ENCODE results near the gene ZNF738.

ZNF738 gene

DNA sequence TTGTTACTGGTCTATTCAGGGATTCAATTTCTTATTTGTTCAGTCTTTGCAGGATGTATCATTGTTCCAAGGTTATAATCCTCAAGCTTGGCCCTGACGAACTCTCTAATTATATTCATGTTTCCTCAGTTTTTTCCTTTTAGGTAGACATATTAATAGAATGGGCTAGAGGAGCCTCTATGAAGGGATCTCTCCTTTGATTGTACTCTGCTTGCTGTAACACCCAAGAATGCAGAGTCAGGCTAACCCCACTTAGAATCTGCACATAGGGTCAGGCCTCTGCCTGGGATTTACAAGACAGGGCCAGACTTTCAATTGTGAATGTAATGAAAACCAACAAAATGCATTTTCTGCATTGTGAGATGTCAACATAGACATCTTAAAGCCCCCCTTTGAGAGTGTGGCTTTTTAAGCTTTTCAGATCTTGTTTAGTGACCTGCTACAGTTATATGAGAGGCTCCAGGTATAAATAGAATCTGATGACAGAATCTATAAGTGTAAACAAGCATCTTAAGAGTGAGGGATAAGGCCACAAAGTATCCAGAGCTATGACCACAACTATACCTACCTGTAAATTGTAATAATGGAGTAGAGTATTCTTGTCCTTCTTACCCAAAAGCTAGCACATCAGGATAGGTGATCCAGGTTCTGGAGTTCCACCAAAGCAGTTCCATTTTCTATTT lies 43.6 kb downstream of the ZNF738 start:
- Histone ChIP-seq H3K4me3 (no peak overlapping the region), H3K27ac (no peak overlapping the region)

GRCh38 chr19:21410166-21410565 lies 51.4 kb downstream of the ZNF738 start:
- no peak overlapping the region for H3K4me3 ChIP-seq
- no peak overlapping the region for H3K27ac ChIP-seq

GRCh38 chr19:21422244-21422643 lies 63.4 kb downstream of the ZNF738 start:
- Histone ChIP-seq H3K4me3 (no peak overlapping the region), H3K27ac (no peak overlapping the region)

DNA sequence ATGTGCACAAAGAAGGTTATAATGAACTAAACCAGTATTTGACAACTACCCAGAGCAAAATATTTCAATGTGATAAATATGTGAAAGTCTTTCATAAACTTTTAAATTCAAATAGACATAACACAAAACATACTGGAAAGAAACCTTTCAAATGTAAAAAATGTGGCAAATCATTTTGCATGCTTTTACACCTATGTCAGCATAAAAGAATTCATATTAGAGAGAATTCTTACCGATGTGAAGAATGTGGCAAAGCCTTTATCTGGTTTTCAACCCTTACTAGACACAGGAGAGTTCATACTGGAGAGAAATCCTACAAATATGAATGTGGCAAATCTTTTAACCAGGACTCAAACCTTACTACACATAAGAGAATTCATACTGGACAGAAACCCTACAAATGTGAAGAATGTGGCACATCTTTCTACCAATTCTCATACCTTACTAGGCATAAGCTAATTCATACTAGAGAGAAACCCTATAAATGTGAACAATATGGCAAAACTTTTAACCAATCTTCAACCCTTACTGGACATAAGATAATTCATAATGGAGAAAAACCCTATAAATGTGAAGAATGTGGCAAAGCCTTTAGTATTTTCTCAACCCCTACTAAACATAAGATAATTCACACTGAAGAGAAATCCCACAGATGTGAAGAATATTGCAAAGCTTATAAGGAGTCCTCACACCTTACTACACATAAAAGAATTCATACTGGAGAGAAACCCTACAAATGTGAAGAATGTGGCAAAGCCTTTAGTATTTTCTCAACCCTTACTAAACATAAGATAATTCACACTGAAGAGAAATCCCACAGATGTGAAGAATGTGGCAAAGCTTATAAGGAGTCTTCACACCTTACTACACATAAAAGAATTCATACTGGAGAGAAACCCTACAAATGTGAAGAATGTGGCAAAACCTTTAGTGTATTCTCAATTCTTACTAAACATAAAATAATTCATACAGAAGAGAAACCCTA lies 64.5 kb downstream of the ZNF738 start:
- H3K27ac ChIP-seq = no peak overlapping the region
- no peak overlapping the region for H3K4me3 ChIP-seq
